Stimulated activated naive CD4-positive, alpha-beta T cell (primary cell): ENCODE data around the gene RRBP1.

Experiments
- DNase-seq, 6 experiments: peaks; one replicate each; lab custom pipeline; 2025; lab: John Stamatoyannopoulos, UW

RRBP1 gene

GRCh38 chr20:17611540-17612286 lies 70.3 kb downstream of the RRBP1 start:
- DNase-seq = no peak

- peak in 2 of 6 experiments; percentile 16 to 18 for DNase-seq
Observed at GRCh38 chr20:17611290-17611539, 70.8 kb downstream of the RRBP1 start.

DNA sequence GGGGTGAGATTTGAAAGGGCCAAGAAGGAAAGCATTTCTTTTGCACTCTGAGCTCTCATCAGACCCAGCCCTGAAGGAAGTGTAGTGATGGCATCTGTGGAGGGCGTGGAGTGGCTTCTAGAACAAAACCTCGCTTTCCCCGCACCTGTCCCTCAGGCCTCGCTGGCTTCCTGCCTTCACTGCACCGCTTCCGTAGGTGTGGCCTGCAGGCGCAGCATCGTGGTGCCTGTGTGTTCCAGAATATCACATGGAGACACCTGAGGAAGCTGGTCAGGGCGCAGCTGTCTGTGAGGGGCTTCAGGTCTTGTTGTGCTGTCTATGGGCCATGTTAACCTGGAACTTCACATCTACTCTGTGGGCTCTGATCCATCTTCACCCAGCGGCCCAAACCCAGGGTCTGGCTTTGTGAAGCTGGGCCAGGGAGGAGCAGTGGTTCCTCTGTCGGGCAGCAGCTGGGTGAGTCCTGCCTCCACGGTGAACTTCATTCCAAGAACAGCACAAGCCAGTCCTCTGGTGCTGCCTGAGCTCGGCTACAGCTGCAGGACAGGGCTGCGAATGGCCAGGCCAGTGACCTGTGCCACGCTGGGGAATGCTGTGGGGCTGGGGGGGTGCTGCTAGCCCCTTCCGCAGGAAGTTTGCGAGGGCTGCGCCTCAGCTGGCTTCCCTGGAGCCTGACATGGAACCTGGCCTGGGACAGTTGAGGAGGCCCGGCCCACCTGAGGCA lies 71.3 kb downstream of the RRBP1 start:
- peak; percentile 26 to 79 (median 56) for DNase-seq

GRCh38 chr20:17609811-17610377 lies 72.1 kb downstream of the RRBP1 start:
- DNase-seq = no peak

DNA sequence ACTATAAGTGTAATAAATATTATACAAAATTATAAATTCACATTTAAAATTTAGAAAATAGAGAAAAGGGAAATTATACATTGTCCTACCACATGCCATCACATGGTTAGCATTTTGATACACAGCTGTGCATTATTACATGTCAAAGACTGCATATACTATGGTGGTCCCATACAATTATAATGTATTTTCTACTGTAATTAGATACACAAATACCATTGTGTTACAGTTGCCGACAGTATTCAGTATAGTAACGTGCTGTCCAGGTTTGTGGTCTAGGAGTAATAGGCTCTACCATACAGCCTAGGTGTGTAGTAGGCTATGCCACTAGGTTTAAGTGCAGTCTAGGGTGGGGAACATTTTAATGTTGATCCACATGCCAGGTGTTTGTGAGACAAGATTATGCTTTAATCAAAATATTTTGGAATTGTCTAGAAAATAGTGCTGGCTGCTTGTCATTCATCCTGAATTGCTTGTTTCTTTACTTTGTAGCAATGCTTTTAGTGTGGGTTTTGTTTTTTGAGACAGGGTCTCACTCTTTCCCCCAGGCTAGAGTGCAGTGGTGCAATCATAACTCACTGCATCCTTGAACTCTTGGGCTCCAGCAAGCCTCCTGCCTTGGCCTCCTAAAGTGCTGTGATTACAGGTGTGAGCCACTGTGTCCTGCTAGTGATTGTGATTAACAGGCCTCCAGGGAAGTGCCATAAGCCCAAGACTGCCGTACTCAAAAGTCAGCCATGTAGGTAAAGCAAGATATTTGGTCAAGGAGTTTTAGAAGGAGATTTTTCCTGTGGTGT lies 73.1 kb downstream of the RRBP1 start:
- no peak for DNase-seq

DNA sequence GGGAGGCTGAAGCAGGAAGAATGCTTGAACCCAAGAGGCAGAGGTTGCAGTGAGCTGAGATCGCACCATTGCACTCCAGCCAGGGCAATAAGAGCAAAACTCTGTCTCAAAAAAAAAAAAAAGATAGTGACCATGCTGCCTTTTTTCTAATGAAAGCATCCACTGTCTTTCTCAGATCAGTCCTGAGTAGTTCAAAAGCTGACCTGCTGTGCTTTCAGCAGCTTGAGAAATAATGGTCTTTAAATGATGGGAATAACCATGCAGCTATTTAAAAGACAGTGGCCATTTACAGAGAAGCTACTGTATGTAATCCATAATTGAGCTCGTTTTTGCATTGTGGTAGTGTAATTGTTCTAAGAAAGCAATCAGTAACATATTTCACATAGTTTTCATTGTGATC lies 76.0 kb downstream of the RRBP1 start:
- DNase-seq = no peak

GRCh38 chr20:17605131-17605660 lies 76.8 kb downstream of the RRBP1 start:
- DNase-seq = no peak

DNA sequence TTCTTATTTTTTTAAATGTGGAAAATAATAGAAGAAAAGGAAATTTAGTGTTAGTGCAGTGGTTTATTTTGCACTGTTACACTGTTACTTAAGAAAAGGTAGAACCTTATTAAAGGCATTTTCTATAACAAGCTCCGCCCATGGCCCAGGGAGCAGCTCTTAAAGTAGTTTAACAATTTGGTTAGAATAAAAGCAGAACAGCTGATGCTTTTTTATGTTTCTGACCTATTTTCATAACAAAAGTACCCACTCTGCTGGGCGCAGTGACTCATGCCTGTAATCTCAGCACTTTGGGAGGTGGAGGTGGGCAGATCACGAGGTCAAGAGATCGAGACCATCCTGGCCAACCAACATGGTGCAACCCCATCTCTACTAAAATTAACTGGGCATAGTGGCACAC lies 79.5 kb downstream of the RRBP1 start:
- DNase-seq = no peak

- DNase-seq = no peak
Observed at GRCh38 chr20:17601957-17602356, 80.1 kb downstream of the RRBP1 start.

- DNase-seq = no peak
Observed at GRCh38 chr20:17598013-17598550, 84.0 kb downstream of the RRBP1 start.

- no peak for DNase-seq
Observed at GRCh38 chr20:17595856-17596255, 86.2 kb downstream of the RRBP1 start.

DNA sequence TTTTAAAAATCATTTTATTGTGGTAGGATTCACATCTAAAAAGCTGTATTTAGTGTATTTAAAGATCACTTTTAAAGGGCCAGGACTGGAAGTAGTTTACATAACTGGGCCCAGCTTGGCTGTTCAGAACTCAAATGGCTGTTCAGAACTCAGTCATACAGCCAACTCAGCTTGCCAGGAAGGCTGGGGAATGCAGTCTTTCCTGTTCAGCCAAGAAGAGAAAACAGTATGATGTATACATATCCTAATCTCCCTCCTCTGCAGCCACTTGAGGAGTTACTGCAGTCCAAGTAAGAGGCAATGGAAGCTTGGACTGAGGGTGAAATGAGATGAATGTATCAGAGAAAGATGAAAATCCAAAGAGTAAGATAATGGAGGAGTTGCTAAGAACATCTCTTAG lies 87.6 kb downstream of the RRBP1 start:
- DNase-seq = no peak

- no peak for DNase-seq
Observed at GRCh38 chr20:17593902-17594301, 88.1 kb downstream of the RRBP1 start.

DNA sequence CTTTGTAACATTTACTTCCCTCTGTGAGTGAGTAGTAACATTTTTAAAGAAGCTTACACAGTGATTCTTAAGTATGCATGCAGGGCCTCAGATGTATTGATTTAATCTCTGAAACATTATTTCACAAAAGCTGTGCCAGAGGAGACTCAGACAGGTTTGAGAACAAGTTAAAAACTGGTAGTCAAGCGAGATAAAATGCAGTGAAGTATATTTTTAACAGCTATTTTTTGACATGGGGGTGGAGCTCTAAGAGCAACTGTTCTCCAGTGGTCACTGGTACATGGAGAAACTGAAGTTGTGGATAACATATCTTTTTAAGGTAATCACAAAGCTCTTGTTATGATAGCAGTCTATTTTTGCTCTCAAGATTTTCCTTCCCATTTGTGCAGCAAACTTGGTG lies 91.8 kb downstream of the RRBP1 start:
- DNase-seq = no peak

DNA sequence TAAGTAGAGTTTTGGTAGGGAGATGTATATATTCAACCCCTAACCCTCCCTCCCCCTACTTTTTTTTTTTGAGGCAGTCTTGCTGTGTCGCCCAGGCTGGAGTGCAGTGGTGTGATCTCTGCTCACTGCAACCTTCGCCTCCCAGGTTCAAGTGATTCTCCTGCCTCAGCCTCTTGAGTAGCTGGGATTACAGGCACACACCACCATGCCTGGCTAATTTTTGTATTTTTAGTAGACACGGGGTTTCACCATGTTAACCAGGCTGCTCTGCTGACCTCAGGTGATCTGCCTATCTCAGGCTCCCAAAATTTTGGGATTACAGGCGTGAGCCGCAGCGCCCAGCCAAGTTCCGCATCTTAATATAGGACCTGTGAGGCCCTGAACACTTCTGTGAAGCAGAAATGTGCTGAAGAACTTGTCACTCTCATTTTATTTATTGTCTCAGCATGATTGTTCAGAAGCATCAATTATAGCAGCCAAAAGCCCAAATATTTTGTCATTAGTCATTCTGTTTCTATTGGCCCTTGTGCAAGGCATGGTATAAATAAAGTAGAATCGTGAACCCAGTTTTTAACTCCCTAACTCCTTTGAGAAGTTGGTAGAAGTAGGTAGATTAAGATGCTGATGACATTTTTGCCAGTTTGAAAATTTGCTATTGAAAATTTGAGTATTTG lies 92.7 kb downstream of the RRBP1 start:
- no peak for DNase-seq

DNA sequence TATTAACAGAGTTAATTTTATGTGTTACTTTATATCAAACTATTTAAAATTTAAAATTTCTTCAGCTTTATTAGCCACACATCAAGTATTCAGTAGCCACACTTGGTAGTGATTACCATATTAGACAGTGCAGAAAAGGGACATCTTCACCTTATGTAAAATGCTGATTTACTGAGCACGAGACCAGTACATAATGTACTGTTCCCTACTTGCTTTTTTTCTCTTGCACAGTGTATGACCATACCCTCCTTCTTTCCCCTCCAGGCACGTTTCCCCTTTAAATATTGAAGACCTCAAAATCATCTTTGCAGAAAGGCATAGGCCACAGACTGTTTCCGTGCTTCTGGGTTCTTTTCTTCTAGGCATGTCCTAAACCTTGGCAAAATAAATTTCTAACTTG lies 94.2 kb downstream of the RRBP1 start:
- DNase-seq = no peak

DNA sequence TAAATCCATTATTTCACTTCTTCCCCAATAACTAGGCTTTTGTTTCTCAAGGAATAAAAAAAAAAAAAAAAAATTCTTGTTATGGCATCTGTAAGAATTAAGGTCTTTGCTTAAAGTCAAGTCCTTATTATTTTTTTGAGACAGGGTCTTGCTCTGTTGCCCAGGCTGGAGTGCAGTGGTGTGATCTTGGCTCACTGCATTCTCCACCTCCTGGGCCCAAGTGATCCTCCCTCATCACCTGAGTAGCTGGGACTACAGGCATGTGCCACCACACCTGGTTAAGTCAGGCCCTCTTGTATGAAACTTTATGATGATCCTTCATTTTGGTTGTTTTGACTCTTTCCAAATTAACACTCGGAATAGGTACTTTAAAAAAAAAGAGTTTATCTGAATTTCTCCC lies 94.9 kb downstream of the RRBP1 start:
- DNase-seq = no peak

DNA sequence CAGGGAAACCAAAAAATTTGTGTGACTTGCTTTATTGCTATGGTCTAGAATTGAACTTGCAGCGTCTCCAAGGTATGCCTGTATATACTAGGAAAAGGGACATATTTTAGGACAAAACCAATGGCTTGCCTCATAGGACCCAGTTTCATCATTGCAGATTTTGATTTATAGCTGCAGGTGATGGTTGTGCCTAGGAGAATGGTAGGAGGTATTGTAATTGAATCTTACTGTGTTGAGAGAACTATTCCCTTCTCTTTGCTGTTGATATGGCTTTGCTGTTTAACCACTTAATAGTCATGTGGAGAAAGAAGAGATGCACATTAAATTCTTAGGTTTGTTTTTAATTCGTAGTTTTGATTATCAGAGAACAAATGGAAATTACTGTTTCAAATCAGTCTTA lies 95.8 kb downstream of the RRBP1 start:
- no peak for DNase-seq

- no peak for DNase-seq
Observed at GRCh38 chr20:17584689-17585088, 97.4 kb downstream of the RRBP1 start.

- no peak for DNase-seq
Observed at GRCh38 chr20:17583126-17583525, 98.9 kb downstream of the RRBP1 start.

- DNase-seq = no peak
Observed at GRCh38 chr20:17580895-17581294, 101.1 kb downstream of the RRBP1 start.
